GM23338 (cell line): Measurements from ENCODE around the gene ITPRIPL2. TPM values are rescaled to one million over a fixed set of nuclear protein-coding genes. Genes with fewer than 3 reads are reported as not detected.

Experiments used
- ATAC-seq: fragments of 200-7000 bp; cut with Tn5 transposase; 3 replicates; pipeline ENCODE4 v1.9.1; 2020
- DNase-seq: peaks from one replicate; pipeline ENCODE4 v3.0.0-alpha.2; 2015; ENCODE audit warnings: low spot score
- H2AFZ ChIP-seq: fragments of 200-600 bp; sonication (generic); 2 replicates; pipeline ENCODE4 v1.8.0; 2016; ENCODE audit warnings: antibody characterized with exemption, mild to moderate bottlenecking, moderate library complexity
- H3F3A ChIP-seq: fragments of 200-600 bp; sonication (generic); replicated peaks from 2 replicates; pipeline ENCODE4 v1.8.0; 2017; ENCODE audit warnings: antibody characterized with exemption, mixed run types, low read depth
- H3K27ac ChIP-seq: fragments of 200-600 bp; sonication (generic); 2 replicates; pipeline ENCODE4 v1.6.1; 2016; ENCODE audit warnings: low read depth
- H3K27me3 ChIP-seq: fragments of 200-600 bp; sonication (generic); 2 replicates; pipeline ENCODE4 v1.8.0; 2016; ENCODE audit warnings: mild to moderate bottlenecking, mixed run types, moderate library complexity; ENCODE audit not compliant: insufficient read depth
- H3K36me3 ChIP-seq: fragments of 200-600 bp; sonication (generic); 2 replicates; pipeline ENCODE4 v1.8.0; 2016; ENCODE audit warnings: mild to moderate bottlenecking; ENCODE audit not compliant: insufficient read depth
- H3K4me1 ChIP-seq: fragments of 200-600 bp; sonication (generic); 2 replicates; pipeline ENCODE4 v1.8.0; 2016; ENCODE audit warnings: mild to moderate bottlenecking, moderate library complexity; ENCODE audit not compliant: insufficient read depth
- H3K4me2 ChIP-seq: fragments of 200-600 bp; sonication (generic); 2 replicates; pipeline ENCODE4 v1.7.1; 2017; ENCODE audit warnings: mixed run types
- H3K4me3 ChIP-seq: fragments of 200-600 bp; sonication (generic); 2 replicates; pipeline ENCODE4 v1.6.1; 2016; ENCODE audit warnings: mixed run types
- H3K79me2 ChIP-seq: fragments of 200-600 bp; sonication (generic); replicated peaks from 2 replicates; pipeline ENCODE4 v1.8.0; 2017; ENCODE audit warnings: mild to moderate bottlenecking; ENCODE audit not compliant: insufficient read depth
- H3K9me2 ChIP-seq: fragments of 200-600 bp; sonication (generic); 2 replicates; pipeline ENCODE4 v1.8.0; 2017; ENCODE audit not compliant: insufficient read depth
- H4K20me1 ChIP-seq: fragments of 200-600 bp; sonication (generic); replicated peaks from 2 replicates; pipeline ENCODE4 v1.8.0; 2017; ENCODE audit warnings: mild to moderate bottlenecking; ENCODE audit not compliant: insufficient read depth
- H3K27ac Mint-ChIP-seq: 2 replicates; pipeline ENCODE4 v1.8.0; 2020; ENCODE audit warnings: inconsistent platforms, mild to moderate bottlenecking, moderate library complexity, mixed read lengths
- H3K27me3 Mint-ChIP-seq: 3 replicates; pipeline ENCODE4 v1.8.0; 2022; ENCODE audit warnings: low read depth, mild to moderate bottlenecking, moderate library complexity, mixed read lengths, inconsistent platforms; ENCODE audit not compliant: insufficient read depth, poor library complexity
- H3K36me3 Mint-ChIP-seq: 3 replicates; pipeline ENCODE4 v1.8.0; 2021; ENCODE audit warnings: low read depth, mild to moderate bottlenecking, inconsistent platforms, moderate library complexity, mixed read lengths
- H3K4me1 Mint-ChIP-seq: 3 replicates; pipeline ENCODE4 v1.8.0; 2020; ENCODE audit warnings: mild to moderate bottlenecking, inconsistent platforms, mixed read lengths
- H3K4me3 Mint-ChIP-seq: 3 replicates; pipeline ENCODE4 v1.8.0; 2021; ENCODE audit warnings: moderate library complexity, mild to moderate bottlenecking, inconsistent platforms, mixed read lengths
- H3K9me3 Mint-ChIP-seq: 3 replicates; pipeline ENCODE4 v1.8.0; 2020; ENCODE audit warnings: moderate library complexity, mild to moderate bottlenecking, inconsistent platforms, mixed read lengths
- EZH2phosphoT487 ChIP-seq: fragments of 200-600 bp; sonication (generic); IDR thresholded peaks from one replicate; pipeline ENCODE4 v1.8.1; 2018; ENCODE audit warnings: antibody characterized with exemption; ENCODE audit not compliant: unreplicated experiment
- STAT1 ChIP-seq: IDR thresholded peaks from one replicate; pipeline ENCODE4 v1.6.1; 2016; ENCODE audit warnings: antibody characterized with exemption; ENCODE audit not compliant: unreplicated experiment
- ZNF114 ChIP-seq: fragments of 250-450 bp; sonication (Bioruptor Pico); IDR thresholded peaks from 2 replicates; pipeline ENCODE4 v1.5.0; 2020; ENCODE audit warnings: mild to moderate bottlenecking, moderate library complexity
- polyA plus RNA-seq: library from polyadenylated mRNA; unstranded; fragments of >200 nt; fragmentation: Nextera tagmentation; extraction: Ambion mirVana; gene quantifications from 2 replicates; pipeline ENCODE4 v1.2.1, GENCODE V29; 2016
- total RNA-seq: library from RNA; depleted of rRNA; stranded (reverse); fragments of >200 nt; shearing (Covaris generic); gene quantifications from 2 replicates; pipeline ENCODE4 v1.2.3, GENCODE V29; 2014
- TF ChIP-seq, protein P1 (sequence below), 2 experiments: fragments of 200-600 bp in 1 of 2; sonication (generic) in 1 of 2; conservative IDR thresholded peaks; 2 replicates each; pipeline versions ENCODE4 v1.5.1 to v1.6.1; 2016 to 2017; ENCODE audit warnings: antibody characterized with exemption in 2 of 2, low read depth in 2 of 2, mild to moderate bottlenecking in 2 of 2, moderate library complexity in 1 of 2
- TF ChIP-seq, protein P2 (sequence below): IDR thresholded peaks from 2 replicates; pipeline ENCODE4 v1.6.1; 2016; ENCODE audit warnings: antibody characterized with exemption
- TF ChIP-seq, protein P3 (sequence below): fragments of 250-450 bp; sonication (Bioruptor Pico); IDR thresholded peaks from 2 replicates; pipeline ENCODE4 v1.5.0; 2020; ENCODE audit warnings: mild to moderate bottlenecking, moderate library complexity

ITPRIPL2 gene
- total and polyA plus RNA-seq, 2 experiments from 2014 or later = 0.94 to 8.3 TPM

DNA sequence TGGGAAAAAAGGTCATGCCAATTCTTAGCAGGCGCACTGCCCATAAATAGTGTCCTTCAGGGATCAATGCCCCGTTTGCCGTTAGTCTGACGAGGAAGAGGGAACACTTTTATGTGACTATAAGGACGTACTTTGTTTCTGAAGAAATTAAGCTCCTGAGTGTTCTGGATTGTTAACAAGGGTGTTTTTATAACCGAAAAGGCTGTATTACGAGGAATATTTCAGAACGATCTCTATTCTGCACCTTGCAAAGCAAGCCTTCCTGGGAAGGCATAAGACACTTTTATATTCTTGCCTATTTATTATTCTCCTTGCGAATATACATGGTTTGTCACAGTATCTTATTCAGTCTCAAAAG is 29.8 kb downstream of the ITPRIPL2 start (continued):
- TF ChIP-seq, protein P1, sequence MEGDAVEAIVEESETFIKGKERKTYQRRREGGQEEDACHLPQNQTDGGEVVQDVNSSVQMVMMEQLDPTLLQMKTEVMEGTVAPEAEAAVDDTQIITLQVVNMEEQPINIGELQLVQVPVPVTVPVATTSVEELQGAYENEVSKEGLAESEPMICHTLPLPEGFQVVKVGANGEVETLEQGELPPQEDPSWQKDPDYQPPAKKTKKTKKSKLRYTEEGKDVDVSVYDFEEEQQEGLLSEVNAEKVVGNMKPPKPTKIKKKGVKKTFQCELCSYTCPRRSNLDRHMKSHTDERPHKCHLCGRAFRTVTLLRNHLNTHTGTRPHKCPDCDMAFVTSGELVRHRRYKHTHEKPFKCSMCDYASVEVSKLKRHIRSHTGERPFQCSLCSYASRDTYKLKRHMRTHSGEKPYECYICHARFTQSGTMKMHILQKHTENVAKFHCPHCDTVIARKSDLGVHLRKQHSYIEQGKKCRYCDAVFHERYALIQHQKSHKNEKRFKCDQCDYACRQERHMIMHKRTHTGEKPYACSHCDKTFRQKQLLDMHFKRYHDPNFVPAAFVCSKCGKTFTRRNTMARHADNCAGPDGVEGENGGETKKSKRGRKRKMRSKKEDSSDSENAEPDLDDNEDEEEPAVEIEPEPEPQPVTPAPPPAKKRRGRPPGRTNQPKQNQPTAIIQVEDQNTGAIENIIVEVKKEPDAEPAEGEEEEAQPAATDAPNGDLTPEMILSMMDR (conservative IDR thresholded peaks at IDR 0.05; ENCODE audit: low read depth in 2 of 2) = no peak

DNA sequence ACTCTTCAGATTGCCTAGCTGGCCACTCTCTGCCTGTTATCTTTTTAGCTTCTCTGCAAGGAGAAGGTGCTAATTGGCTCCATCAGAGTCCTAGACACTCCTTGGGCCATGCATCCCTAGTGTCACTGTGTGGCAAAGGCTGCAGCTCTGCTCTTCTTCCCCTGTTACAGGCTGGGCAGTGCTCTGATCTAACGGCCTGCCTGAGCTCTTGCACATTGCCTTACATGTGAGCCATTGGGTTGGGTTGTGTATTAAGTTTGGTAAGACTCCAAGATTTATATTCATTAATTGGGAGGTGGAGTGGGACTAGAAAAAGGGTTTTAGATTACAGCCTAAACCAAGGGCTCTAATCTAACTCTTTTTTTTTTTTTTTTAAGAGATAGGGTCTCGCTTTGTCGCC is 31.2 kb downstream of the ITPRIPL2 start:
- Mint-ChIP-seq H3K36me3 (no peaks in the 10 kb centered on the region; the same call in 2 of the 3 replicates), H3K9me3 (peaks cover 10% of the 10 kb centered on the region; the same call in 2 of the 3 replicates), H3K27me3 (peaks cover 2% of the 10 kb centered on the region), H3K4me3 (no peak overlapping the region), H3K4me1 (no peaks in the 10 kb centered on the region), H3K27ac (no peak overlapping the region)
- no peak overlapping the region for H3K27ac ChIP-seq
- H3K36me3 ChIP-seq = no peaks in the 10 kb centered on the region
- H3K27me3 ChIP-seq = no peaks in the 10 kb centered on the region
- ATAC-seq (no peak), DNase-seq (no peak)
- no peaks in the 10 kb centered on the region for H4K20me1 ChIP-seq
- H3K9me2 ChIP-seq = no peaks in the 10 kb centered on the region
- no peak overlapping the region for H3K4me2 ChIP-seq
- H3K4me3 ChIP-seq = no peak overlapping the region
- TF ChIP-seq, protein P1 (conservative IDR thresholded peaks at IDR 0.05; ENCODE audit: low read depth in 2 of 2) = no peak
- TF ChIP-seq STAT1 = no peak
- TF ChIP-seq, protein P2, sequence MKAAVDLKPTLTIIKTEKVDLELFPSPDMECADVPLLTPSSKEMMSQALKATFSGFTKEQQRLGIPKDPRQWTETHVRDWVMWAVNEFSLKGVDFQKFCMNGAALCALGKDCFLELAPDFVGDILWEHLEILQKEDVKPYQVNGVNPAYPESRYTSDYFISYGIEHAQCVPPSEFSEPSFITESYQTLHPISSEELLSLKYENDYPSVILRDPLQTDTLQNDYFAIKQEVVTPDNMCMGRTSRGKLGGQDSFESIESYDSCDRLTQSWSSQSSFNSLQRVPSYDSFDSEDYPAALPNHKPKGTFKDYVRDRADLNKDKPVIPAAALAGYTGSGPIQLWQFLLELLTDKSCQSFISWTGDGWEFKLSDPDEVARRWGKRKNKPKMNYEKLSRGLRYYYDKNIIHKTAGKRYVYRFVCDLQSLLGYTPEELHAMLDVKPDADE = no peak
- TF ChIP-seq, protein P3, sequence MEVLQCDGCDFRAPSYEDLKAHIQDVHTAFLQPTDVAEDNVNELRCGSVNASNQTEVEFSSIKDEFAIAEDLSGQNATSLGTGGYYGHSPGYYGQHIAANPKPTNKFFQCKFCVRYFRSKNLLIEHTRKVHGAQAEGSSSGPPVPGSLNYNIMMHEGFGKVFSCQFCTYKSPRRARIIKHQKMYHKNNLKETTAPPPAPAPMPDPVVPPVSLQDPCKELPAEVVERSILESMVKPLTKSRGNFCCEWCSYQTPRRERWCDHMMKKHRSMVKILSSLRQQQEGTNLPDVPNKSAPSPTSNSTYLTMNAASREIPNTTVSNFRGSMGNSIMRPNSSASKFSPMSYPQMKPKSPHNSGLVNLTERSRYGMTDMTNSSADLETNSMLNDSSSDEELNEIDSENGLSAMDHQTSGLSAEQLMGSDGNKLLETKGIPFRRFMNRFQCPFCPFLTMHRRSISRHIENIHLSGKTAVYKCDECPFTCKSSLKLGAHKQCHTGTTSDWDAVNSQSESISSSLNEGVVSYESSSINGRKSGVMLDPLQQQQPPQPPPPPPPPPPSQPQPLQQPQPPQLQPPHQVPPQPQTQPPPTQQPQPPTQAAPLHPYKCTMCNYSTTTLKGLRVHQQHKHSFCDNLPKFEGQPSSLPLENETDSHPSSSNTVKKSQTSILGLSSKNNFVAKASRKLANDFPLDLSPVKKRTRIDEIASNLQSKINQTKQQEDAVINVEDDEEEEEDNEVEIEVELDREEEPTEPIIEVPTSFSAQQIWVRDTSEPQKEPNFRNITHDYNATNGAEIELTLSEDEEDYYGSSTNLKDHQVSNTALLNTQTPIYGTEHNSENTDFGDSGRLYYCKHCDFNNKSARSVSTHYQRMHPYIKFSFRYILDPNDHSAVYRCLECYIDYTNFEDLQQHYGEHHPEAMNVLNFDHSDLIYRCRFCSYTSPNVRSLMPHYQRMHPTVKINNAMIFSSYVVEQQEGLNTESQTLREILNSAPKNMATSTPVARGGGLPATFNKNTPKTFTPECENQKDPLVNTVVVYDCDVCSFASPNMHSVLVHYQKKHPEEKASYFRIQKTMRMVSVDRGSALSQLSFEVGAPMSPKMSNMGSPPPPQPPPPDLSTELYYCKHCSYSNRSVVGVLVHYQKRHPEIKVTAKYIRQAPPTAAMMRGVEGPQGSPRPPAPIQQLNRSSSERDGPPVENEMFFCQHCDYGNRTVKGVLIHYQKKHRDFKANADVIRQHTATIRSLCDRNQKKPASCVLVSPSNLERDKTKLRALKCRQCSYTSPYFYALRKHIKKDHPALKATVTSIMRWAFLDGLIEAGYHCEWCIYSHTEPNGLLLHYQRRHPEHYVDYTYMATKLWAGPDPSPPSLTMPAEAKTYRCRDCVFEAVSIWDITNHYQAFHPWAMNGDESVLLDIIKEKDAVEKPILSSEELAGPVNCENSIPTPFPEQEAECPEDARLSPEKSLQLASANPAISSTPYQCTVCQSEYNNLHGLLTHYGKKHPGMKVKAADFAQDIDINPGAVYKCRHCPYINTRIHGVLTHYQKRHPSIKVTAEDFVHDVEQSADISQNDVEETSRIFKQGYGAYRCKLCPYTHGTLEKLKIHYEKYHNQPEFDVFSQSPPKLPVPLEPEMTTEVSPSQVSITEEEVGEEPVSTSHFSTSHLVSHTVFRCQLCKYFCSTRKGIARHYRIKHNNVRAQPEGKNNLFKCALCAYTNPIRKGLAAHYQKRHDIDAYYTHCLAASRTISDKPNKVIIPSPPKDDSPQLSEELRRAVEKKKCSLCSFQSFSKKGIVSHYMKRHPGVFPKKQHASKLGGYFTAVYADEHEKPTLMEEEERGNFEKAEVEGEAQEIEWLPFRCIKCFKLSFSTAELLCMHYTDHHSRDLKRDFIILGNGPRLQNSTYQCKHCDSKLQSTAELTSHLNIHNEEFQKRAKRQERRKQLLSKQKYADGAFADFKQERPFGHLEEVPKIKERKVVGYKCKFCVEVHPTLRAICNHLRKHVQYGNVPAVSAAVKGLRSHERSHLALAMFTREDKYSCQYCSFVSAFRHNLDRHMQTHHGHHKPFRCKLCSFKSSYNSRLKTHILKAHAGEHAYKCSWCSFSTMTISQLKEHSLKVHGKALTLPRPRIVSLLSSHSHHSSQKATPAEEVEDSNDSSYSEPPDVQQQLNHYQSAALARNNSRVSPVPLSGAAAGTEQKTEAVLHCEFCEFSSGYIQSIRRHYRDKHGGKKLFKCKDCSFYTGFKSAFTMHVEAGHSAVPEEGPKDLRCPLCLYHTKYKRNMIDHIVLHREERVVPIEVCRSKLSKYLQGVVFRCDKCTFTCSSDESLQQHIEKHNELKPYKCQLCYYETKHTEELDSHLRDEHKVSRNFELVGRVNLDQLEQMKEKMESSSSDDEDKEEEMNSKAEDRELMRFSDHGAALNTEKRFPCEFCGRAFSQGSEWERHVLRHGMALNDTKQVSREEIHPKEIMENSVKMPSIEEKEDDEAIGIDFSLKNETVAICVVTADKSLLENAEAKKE (CRISPR knock-in tag) = no peak
- no peak for TF ChIP-seq ZNF114 (CRISPR knock-in tag)
- no peak for TF ChIP-seq EZH2phosphoT487
- H3F3A ChIP-seq = no peaks in the 10 kb centered on the region
- H2AFZ ChIP-seq = no peak overlapping the region
- H3K4me1 ChIP-seq = 0 out of 2 replicates have a peak, but pooled peaks cover 3% of the 10 kb centered on the region
- no peaks in the 10 kb centered on the region for H3K79me2 ChIP-seq
